Measurements from ENCODE around the gene F2RL3.

The F2RL3 gene

GRCh38 chr19:16922592-16922934 is 33.8 kb downstream of the F2RL3 start:
- H3K27ac ChIP-seq = no peak overlapping the region
- TF ChIP-seq ZFX (IDR thresholded peaks at IDR 0.05; ENCODE audit: borderline replicate concordance) (no peak), CTCF (IDR thresholded peaks at IDR 0.05) (no peak)

GRCh38 chr19:16922949-16923348 is 34.1 kb downstream of the F2RL3 start:
- no peak for TF ChIP-seq CTCF (IDR thresholded peaks at IDR 0.05)
- no peak for TF ChIP-seq ZFX (IDR thresholded peaks at IDR 0.05; ENCODE audit: borderline replicate concordance)
- no peak overlapping the region for H3K27ac ChIP-seq

- no peak for TF ChIP-seq CTCF (IDR thresholded peaks at IDR 0.05)
- no peak for TF ChIP-seq ZFX (IDR thresholded peaks at IDR 0.05; ENCODE audit: borderline replicate concordance)
Observed at GRCh38 chr19:16927883-16928282, 39.1 kb downstream of the F2RL3 start.

GRCh38 chr19:16928351-16928750 is 39.6 kb downstream of the F2RL3 start:
- no peak overlapping the region for H3K27ac ChIP-seq
- TF ChIP-seq ZFX (IDR thresholded peaks at IDR 0.05; ENCODE audit: borderline replicate concordance) (no peak), CTCF (IDR thresholded peaks at IDR 0.05) (no peak)

More at GRCh38 chr19:16927883-16928282, 39.1 kb downstream of the F2RL3 start:
- H3K27ac ChIP-seq = no peak overlapping the region

GRCh38 chr19:16928916-16929315 is 40.1 kb downstream of the F2RL3 start:
- TF ChIP-seq CTCF (IDR thresholded peaks at IDR 0.05) = no peak
- TF ChIP-seq ZFX (IDR thresholded peaks at IDR 0.05; ENCODE audit: borderline replicate concordance) = no peak

GRCh38 chr19:16930753-16931152 is 42.0 kb downstream of the F2RL3 start:
- no peak overlapping the region for H3K27ac ChIP-seq
- TF ChIP-seq ZFX (IDR thresholded peaks at IDR 0.05; ENCODE audit: borderline replicate concordance) (no peak), CTCF (IDR thresholded peaks at IDR 0.05) (no peak)

More at GRCh38 chr19:16928916-16929315, 40.1 kb downstream of the F2RL3 start:
- no peak overlapping the region for H3K27ac ChIP-seq

- TF ChIP-seq ZFX (IDR thresholded peaks at IDR 0.05; ENCODE audit: borderline replicate concordance) = no peak
- no peak for TF ChIP-seq CTCF (IDR thresholded peaks at IDR 0.05)
- no peak overlapping the region for H3K27ac ChIP-seq
Observed at GRCh38 chr19:16931306-16931705, 42.5 kb downstream of the F2RL3 start.

Data from 22Rv1 (cell line).